GM12864 (cell line): Measurements from ENCODE around the gene PMP22.
"Not testable (repeated sequence)": the region's sequence is repeated elsewhere in the genome, so short reads cannot be mapped to it uniquely, and the experiment has no call there.

Source experiments
- DNase-seq: peaks from one replicate; pipeline ENCODE4 v3.0.0-alpha.2; 2011; ENCODE audit warnings: low read depth
- H3K4me3 ChIP-seq: 2 replicates; pipeline ENCODE4 v1.5.1; 2011; ENCODE audit warnings: mild to moderate bottlenecking, low read depth, low read length, control low read depth
- CTCF ChIP-seq: IDR thresholded peaks from 2 replicates; pipeline ENCODE4 v1.5.1; 2011; ENCODE audit warnings: low read depth, mild to moderate bottlenecking, moderate library complexity, low read length, control low read depth, inconsistent platforms; ENCODE audit errors: missing control alignments

Gene PMP22

GRCh38 chr17:15233971-15234370 is 31.2 kb downstream of the PMP22 start:
- no peak for DNase-seq
- H3K4me3 ChIP-seq: no peak overlapping the region
- no peak for TF ChIP-seq CTCF

GRCh38 chr17:15233022-15233805 is 31.9 kb downstream of the PMP22 start:
- DNase-seq: no peak
- peak; percentile 29 for TF ChIP-seq CTCF
- no peak overlapping the region for H3K4me3 ChIP-seq

GRCh38 chr17:15232517-15232915 is 32.6 kb downstream of the PMP22 start:
- TF ChIP-seq CTCF: no peak
- DNase-seq: no peak
- no peak overlapping the region for H3K4me3 ChIP-seq

GRCh38 chr17:15231851-15232516 is 33.1 kb downstream of the PMP22 start:
- H3K4me3 ChIP-seq: no peak overlapping the region
- TF ChIP-seq CTCF: no peak
- no peak for DNase-seq

GRCh38 chr17:15230866-15231265 is 34.3 kb downstream of the PMP22 start:
- no peak for TF ChIP-seq CTCF
- no peak for DNase-seq

GRCh38 chr17:15221827-15222226 is 43.3 kb downstream of the PMP22 start:
- not testable (repeated sequence) for DNase-seq, H3K4me3 ChIP-seq

More at GRCh38 chr17:15230866-15231265, 34.3 kb downstream of the PMP22 start:
- H3K4me3 ChIP-seq: no peak overlapping the region

- no peak for TF ChIP-seq CTCF
- H3K4me3 ChIP-seq: no peak overlapping the region
- no peak for DNase-seq
These were observed 44.3 kb downstream of the PMP22 start for GRCh38 chr17:15220785-15221184.
